Activated naive CD4-positive, alpha-beta T cell treated with anti-CD3 and anti-CD28 coated beads, Interleukin-2, amount 50 U/mL, for 24 hours (primary cell): ENCODE measurements around the gene TAF4.
"Not testable (repeated sequence)": the region's sequence is repeated elsewhere in the genome, so short reads cannot be mapped to it uniquely, and the experiment has no call there.

Experiments
- H3K27ac Mint-ChIP-seq: one replicate; pipeline ENCODE4 v1.8.0; 2021; ENCODE audit warnings: mild to moderate bottlenecking, mixed read lengths
- H3K27me3 Mint-ChIP-seq: one replicate; pipeline ENCODE4 v1.8.0; 2021; ENCODE audit warnings: mixed read lengths
- H3K36me3 Mint-ChIP-seq: one replicate; pipeline ENCODE4 v1.8.0; 2021; ENCODE audit warnings: mixed read lengths
- H3K4me1 Mint-ChIP-seq: one replicate; pipeline ENCODE4 v1.8.0; 2021; ENCODE audit warnings: mixed read lengths
- H3K4me3 Mint-ChIP-seq: one replicate; pipeline ENCODE4 v1.8.0; 2021; ENCODE audit warnings: mild to moderate bottlenecking, mixed read lengths
- H3K9me3 Mint-ChIP-seq: one replicate; pipeline ENCODE4 v1.8.0; 2021; ENCODE audit warnings: mixed read lengths

TAF4 gene

DNA sequence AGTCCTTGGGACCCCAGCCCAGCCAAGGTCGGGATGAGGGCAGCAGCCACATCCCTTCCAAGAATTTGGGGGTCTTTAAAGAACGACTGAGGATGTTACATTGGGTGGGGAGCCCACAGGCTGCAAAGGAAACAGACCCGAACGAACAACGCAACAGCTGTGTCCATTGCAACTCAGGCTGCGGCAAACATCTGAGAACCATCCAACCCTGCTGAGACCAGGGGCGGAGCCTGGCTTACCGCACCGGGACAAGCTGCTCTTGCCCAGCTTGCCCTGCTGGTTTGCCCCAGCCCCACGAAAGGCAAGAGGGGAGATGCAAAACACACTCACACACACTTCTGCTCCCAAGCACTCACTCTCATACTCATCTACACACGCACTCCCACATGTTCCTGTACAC is 21.5 kb upstream of the TAF4 start:
- Mint-ChIP-seq H3K9me3 (no peaks in the 10 kb centered on the region), H3K27me3 (peaks cover 3% of the 10 kb centered on the region), H3K4me3 (no peak overlapping the region), H3K27ac (no peak overlapping the region), H3K36me3 (peaks cover 3% of the 10 kb centered on the region), H3K4me1 (no peaks in the 10 kb centered on the region)

DNA sequence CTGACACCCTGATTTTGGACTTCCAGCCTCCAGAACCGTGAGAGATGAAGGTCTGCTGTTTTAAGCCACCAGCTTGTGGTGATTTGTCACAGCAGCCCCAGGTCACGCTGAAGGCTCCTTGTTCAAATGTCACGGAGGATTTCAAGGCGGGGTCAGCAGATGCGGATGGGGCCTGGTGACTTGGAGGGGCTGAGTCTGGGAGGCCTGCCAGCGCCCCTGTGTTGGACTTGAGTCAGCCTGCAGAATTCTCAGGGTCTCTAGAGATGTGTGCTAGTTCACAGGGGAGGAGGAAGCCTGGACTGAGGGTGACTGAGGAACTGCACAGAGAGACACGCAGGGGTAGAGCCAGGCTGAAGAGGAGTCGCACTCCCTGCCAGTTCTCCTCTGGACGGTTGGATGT is 19.5 kb upstream of the TAF4 start:
- H3K27me3 Mint-ChIP-seq = peaks cover 1% of the 10 kb centered on the region
- H3K36me3 Mint-ChIP-seq = no peaks in the 10 kb centered on the region
- no peaks in the 10 kb centered on the region for H3K4me1 Mint-ChIP-seq
- H3K9me3 Mint-ChIP-seq = no peaks in the 10 kb centered on the region
- no peak overlapping the region for H3K4me3 Mint-ChIP-seq
- peak overlapping the region; percentile 41 for H3K27ac Mint-ChIP-seq

DNA sequence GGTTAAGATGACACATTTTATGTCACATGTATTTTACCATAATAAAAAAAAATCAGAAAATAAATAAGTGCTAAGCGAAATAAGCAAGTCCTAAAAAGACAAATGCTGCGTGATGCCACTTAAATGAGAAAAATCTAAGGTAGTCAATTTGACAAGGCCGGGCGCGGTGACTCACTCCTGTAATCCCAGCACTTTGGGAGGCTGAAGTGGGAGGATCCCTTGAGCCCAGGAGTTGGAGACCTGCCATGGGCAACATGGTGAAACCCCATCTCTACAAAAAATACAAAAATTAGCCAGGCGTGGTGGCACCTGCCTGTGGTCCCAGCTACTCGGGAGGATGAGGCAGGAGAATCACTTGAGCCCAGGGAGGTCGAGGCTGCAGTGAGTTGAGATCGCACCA is 18.5 kb upstream of the TAF4 start:
- not testable (repeated sequence) for H3K4me1 Mint-ChIP-seq, H3K9me3 Mint-ChIP-seq, H3K27me3 Mint-ChIP-seq, H3K36me3 Mint-ChIP-seq, H3K4me3 Mint-ChIP-seq, H3K27ac Mint-ChIP-seq

DNA sequence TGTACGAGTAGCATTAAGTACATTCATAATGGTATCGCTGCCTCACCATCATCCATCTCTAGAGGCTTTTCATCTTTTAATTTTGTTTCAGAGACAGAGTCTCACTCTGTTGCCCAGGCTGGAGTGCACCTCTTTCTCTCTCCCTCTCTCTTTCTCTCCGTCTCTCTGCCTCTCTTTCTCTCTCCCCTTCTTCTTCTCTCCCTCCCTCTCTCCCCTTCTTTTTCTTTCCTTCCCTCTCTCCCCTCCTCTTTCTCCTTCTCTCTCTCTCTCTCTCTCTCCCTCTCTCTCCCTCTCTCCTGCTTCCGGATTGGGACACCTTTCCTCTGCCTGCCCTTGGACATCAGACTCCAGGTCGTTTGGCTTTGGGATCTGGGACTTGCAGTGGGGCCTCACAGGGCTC is 17.6 kb upstream of the TAF4 start:
- Mint-ChIP-seq H3K4me1 (no peaks in the 10 kb centered on the region), H3K9me3 (no peaks in the 10 kb centered on the region), H3K4me3 (no peak overlapping the region), H3K27ac (no peak overlapping the region), H3K27me3 (peaks cover 1% of the 10 kb centered on the region), H3K36me3 (no peaks in the 10 kb centered on the region)

DNA sequence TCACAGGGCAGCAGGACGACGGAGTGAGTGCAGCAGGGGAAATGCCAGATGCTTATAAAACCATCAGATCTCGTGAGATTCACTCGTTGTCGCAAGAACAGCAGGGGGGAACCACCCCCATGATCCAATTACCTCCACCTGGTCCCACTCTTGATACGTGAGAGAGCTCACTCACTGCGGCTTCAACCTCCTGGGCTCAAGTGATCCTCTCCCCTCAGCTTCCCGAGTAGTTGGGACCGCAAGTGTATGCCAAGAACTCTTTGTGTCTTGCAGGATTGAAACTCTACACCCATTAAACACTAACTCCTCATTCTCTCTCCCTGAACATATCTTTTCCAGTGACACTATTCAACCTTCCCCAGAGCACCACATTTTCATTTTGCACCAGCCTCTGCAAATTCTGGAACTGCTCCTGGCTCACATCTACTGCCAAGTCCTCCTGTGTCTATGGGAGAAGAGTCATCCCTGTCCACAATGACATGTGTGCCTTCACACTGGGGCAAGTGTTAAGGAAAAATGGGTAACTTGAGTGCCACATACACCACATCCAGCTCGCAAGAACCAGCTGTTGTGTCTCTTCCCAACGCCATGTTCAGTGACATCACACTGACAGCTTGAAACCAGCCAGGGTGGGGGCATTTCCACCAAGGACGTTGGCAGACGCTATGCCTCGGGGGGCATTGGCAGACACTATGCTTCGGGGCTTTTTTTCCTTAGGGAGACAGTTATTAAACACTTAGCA is 14.7 kb upstream of the TAF4 start:
- Mint-ChIP-seq H3K4me3 (no peak overlapping the region), H3K4me1 (no peaks in the 10 kb centered on the region)

DNA sequence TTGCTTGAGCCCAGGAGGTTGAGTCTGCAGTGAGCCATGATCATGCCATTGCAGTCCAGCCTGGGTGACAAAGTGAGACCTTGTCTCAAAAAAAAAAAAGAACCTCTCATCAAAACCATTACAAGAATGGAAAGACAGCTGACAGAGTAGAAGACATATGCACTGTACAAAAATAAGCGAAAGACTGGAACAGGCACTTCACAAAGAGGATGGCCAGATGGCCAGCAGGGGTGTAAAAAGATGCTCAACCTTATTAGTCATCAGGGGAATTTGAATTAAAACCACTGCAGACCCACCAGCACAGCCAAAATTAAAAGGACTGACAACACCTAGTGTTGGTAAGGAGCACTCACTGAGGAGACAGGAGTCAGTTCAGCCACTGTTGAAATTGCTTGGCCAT is 13.5 kb upstream of the TAF4 start:
- Mint-ChIP-seq H3K27me3 (no peaks in the 10 kb centered on the region), H3K4me3 (no peak overlapping the region), H3K9me3 (no peaks in the 10 kb centered on the region), H3K27ac (no peak overlapping the region), H3K36me3 (peaks cover 7% of the 10 kb centered on the region), H3K4me1 (no peaks in the 10 kb centered on the region)

More for the DNA sequence above, 14.7 kb upstream of the TAF4 start:
- Mint-ChIP-seq H3K27ac (no peak overlapping the region), H3K9me3 (no peaks in the 10 kb centered on the region), H3K36me3 (peaks cover 3% of the 10 kb centered on the region), H3K27me3 (no peaks in the 10 kb centered on the region)

DNA sequence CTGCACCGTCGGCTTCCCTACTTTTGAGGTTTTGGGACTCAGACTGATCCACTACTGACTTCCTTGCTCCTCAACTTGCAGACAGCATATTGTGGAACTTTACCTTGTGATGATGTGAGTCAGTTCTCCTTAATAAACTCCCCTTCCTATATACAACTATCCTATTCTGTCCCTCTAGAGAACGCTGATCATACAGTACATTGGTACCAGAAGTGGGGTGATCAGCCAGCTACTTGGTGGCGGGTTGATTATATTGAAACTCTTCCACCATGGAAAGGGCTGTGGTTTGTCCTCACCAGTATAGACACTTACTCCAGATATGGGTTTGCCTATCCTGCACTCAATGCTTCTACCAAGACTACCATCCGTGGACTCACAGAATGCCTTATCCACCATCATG is 7.6 kb upstream of the TAF4 start:
- peaks cover 12% of the 10 kb centered on the region for H3K36me3 Mint-ChIP-seq
- no peaks in the 10 kb centered on the region for H3K9me3 Mint-ChIP-seq
- no peaks in the 10 kb centered on the region for H3K4me1 Mint-ChIP-seq
- no peaks in the 10 kb centered on the region for H3K27me3 Mint-ChIP-seq
- no peak overlapping the region for H3K4me3 Mint-ChIP-seq
- no peak overlapping the region for H3K27ac Mint-ChIP-seq

DNA sequence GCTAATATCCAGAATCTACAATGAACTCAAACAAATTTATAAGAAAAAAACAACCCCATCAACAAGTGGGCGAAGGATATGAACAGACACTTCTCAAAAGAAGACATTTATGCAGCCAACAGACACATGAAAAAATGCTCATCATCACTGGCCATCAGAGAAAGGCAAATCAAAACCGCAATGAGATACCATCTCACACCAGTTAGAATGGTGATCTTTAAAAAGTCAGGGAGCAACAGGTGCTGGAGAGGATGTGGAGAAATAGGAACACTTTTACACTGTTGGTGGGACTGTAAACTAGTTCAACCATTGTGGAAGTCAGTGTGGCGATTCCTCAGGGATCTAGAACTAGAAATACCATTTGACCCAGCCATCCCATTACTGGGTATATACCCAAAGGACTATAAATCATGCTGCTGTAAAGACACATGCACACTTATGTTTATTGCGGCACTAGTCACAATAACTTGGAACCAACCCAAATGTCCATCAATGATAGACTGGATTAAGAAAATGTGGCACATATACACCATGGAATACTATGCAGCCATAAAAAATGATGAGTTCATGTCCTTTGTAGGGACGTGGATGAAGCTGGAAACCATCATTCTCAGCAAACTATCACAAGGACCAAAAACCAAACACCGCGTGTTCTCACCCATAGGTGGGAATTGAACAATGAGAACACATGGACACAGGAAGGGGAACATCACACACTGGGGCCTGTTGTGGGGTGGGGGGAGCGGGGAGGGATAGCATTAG is 6.2 kb upstream of the TAF4 start:
- H3K9me3 Mint-ChIP-seq, H3K4me3 Mint-ChIP-seq, H3K27ac Mint-ChIP-seq, H3K27me3 Mint-ChIP-seq: not testable (repeated sequence)
- peaks cover 14% of the 10 kb centered on the region for H3K4me1 Mint-ChIP-seq
- H3K36me3 Mint-ChIP-seq = peaks cover 12% of the 10 kb centered on the region

DNA sequence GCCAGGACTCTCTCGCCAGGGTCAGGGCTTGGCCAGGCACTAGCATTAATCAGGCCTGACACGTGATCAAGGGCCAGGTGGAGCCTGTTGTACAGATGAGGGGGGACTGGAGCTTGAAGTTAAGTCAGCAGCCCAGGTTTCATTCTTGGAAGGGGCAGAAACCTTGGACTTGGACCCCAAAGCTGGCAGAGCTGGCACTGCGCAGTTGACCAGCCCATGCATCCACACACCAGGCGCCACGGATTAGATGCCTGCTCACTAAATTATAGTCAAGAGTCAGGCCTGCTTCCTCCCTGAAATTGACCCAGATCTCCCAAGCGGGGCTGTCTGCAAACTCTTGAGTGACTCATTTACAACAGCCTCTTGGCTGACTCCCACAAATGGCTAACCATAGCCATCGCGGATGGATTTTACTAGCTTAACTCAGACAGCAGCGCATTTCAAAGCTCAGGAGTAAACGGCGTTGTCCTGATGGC is 4.1 kb upstream of the TAF4 start:
- Mint-ChIP-seq H3K4me1 (peaks cover 16% of the 10 kb centered on the region), H3K27ac (no peak overlapping the region), H3K9me3 (no peaks in the 10 kb centered on the region), H3K4me3 (no peak overlapping the region), H3K27me3 (no peaks in the 10 kb centered on the region), H3K36me3 (peaks cover 7% of the 10 kb centered on the region)

DNA sequence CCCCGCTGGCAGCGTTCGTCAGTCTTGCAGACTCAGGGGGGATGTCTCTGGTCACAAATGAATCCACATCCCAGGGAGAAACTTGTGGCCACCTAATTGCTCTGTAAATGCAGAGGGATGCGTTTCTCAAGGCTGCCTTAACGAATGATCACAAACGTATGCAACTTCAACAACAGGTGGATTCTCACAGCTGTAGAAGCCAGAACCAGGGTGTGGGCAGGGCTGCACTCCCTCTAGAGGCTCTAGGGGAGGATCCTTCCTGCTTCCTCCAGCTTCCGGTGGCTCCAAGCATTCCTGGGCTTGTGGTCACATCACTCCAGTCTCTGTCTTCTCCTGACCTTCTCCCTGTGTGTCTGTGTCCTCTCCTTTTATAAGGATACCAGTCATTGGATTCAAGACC is 3.3 kb upstream of the TAF4 start:
- Mint-ChIP-seq H3K27ac (no peak overlapping the region), H3K4me1 (peaks cover 19% of the 10 kb centered on the region), H3K9me3 (no peaks in the 10 kb centered on the region), H3K36me3 (peaks cover 4% of the 10 kb centered on the region), H3K4me3 (no peak overlapping the region), H3K27me3 (no peaks in the 10 kb centered on the region)

DNA sequence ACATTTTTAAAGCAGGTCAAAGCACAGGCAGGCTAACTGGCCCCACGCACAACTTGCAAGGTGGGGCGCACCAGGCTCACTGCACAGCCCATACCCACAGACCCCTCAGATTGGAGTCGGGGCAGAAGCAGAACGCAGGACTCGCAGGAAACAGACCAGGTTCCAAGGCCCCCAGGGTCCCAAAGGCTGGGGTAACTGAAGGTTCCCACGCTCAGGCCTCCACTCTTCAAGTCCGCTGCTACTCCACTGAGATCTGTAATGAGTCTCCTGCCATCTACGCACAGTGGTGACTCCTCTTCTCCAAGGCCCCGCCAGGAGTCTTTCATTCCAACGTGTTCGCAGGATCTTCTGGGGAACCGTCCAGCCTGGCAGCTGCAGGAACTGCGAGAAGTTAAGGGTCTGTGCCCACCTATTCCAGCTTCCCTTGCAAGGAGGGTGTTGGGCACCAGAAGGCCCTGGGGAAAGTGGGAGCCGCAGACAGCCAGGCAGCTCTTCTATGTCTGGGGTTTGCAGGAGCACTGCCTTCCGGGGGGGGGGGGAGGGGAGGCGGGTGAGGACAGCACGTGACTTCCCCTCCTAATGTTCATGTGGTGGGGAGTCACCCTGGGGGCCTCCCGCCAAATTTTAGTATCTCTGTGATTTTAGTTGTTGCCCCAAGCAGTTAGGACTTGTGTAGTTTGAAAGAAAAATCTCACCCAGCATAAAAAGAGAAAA is 2.0 kb upstream of the TAF4 start:
- peak overlapping the region; percentile 62 for H3K27ac Mint-ChIP-seq
- H3K4me1 Mint-ChIP-seq = peaks cover 32% of the 10 kb centered on the region

DNA sequence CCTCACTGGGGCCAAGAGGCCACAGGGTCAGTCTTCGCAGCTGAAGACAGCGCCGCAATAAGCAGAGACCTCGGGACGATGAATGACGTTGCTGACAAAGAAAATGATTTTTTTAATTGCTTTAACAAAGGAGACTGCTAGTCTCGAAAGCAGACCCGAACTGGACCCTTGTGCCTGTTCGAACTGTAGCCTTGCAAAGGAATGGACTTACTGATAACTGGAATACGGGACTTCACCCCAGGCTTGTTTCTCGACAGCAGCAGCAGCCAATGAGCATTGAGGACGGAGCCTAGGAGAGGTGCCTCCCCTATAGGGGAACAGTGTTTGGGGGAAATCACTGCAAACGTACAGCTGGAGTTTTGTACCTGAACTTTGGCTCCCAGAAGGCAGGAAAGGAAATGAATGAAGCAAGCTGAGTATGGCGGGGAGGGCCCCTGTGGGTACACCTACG is 1.3 kb upstream of the TAF4 start:
- peak overlapping the region; percentile 89 for H3K4me3 Mint-ChIP-seq
- H3K36me3 Mint-ChIP-seq = no peaks in the 10 kb centered on the region
- no peaks in the 10 kb centered on the region for H3K9me3 Mint-ChIP-seq
- H3K27me3 Mint-ChIP-seq = no peaks in the 10 kb centered on the region
- H3K4me1 Mint-ChIP-seq = peaks cover 39% of the 10 kb centered on the region
- H3K27ac Mint-ChIP-seq = peak overlapping the region; percentile 90

More for the DNA sequence above, 2.0 kb upstream of the TAF4 start:
- H3K36me3 Mint-ChIP-seq = no peaks in the 10 kb centered on the region
- H3K27me3 Mint-ChIP-seq = no peaks in the 10 kb centered on the region
- H3K4me3 Mint-ChIP-seq = peak overlapping the region; percentile 89
- H3K9me3 Mint-ChIP-seq = no peaks in the 10 kb centered on the region

DNA sequence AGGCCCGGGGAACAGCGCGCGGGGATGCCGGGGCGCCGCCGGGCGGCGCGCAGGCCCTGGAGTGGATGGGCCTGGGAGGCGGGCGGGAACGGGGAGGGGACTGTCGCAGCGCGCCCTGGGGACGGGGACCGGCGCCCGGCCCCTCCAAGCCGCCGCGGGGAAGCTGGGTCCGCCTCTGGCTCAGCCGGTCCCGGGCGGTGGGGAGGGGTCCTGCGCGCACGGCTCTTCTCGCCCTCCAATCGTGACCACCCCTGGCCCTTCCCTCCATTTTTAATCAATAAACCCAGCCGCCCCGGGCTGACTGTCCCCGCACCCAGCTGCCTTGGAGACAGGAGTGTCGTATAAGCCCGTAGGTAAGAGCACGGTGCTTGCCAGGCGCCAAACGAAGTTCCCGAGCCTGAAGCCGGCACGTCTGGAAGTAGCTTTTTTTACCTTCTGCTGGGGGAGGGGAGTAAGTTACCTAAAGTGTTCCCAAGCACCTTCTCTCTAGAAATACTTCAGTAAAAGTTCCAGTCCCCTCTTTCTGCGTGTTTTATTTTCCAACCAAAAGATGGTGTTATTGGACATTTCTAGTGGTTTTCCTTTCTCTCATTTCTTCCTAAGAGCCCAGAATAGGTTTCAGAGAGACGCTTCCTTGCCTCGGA is 780 bp upstream of the TAF4 start:
- H3K4me1 Mint-ChIP-seq = peaks cover 44% of the 10 kb centered on the region

DNA sequence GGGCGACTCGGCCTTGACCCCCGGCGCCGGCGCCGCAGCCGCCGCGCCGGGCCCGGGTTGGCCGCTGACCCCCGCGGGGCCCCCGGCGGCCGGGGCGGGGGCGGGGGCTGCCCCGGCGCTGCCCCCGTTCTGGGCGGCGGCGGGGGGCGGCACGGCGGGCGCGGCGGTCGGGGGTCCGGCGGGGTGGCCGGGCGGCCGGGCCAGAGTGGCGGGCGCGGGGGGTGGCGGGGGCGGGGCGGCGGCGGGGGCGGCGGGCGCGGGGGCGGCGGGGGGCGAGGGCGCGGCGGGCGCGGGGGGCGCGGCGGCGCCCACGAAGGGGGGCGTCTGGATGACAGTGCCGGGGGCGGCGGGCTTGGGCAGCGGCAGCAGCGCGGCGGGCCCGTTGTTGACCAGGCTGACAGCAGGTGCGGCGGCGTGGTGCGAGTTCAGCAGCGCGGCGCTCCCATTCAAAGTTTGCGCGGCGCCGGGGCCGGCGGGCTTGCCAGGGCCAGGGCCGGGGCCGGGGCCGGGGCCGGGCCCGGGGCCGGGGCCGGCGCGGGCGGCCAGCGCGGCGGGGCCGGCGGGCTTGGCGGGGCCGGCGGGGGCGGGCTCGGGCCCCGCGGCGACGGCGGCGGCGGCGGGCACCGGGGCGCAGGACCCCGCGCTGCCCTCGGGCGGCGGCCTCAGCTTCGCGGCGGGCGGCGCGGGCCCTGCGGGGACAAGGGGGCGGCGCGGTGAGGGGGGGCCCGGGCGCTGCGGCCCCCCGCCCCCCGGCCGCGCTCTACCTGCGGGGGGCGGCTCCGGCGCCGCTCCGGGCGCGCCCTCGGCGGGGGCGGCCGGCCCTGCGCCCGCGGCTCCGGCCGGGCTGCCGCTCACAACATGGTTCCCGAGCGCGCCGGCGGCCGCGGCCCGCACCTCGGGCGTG is 659 bp downstream of the TAF4 start:
- H3K4me3 Mint-ChIP-seq = peak overlapping the region; percentile 89
- H3K4me1 Mint-ChIP-seq = peaks cover 58% of the 10 kb centered on the region
- H3K27me3 Mint-ChIP-seq = no peaks in the 10 kb centered on the region
- no peaks in the 10 kb centered on the region for H3K9me3 Mint-ChIP-seq
- H3K36me3 Mint-ChIP-seq = no peaks in the 10 kb centered on the region
- no peak overlapping the region for H3K27ac Mint-ChIP-seq

More for the DNA sequence above, 780 bp upstream of the TAF4 start:
- peak overlapping the region; percentile 89 for H3K4me3 Mint-ChIP-seq
- H3K27me3 Mint-ChIP-seq = no peaks in the 10 kb centered on the region
- no peaks in the 10 kb centered on the region for H3K9me3 Mint-ChIP-seq
- H3K36me3 Mint-ChIP-seq = no peaks in the 10 kb centered on the region
- H3K27ac Mint-ChIP-seq = peak overlapping the region; percentile 90
